Measurements from ENCODE around the gene KBTBD6.
"Not testable (repeated sequence)": the region's sequence is repeated elsewhere in the genome, so short reads cannot be mapped to it uniquely, and the experiment has no call there.

Gene KBTBD6

GRCh38 chr13:41131660-41132511 is 716 bp downstream of the KBTBD6 start:
- DNase-seq (ENCODE audit: low spot score): not testable (repeated sequence)

- DNase-seq (ENCODE audit: low spot score): not testable (repeated sequence)
These were observed 1.4 kb downstream of the KBTBD6 start for GRCh38 chr13:41131189-41131588.

DNA sequence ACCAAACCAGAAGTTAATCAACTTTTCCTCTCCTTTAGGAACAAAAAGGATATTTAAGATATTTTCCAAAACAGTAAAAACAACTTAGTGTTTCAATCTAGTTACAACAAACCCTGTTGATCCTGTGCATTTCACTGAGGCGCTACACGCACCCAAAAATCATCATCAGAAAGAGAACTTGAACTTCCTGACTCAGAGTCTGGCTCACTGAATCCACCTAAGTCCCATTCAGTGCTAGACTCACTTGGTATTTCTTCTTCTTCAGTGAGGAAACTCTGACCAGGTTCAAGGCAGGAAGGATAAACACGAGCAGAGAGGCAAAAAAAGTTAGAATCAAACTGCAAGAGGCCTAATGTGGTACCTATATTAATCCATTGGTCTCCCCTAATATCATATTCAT is 2.2 kb downstream of the KBTBD6 start:
- peak; percentile 17 for DNase-seq (ENCODE audit: low spot score)

GRCh38 chr13:41127701-41128100 is 4.9 kb downstream of the KBTBD6 start:
- no peak for DNase-seq (ENCODE audit: low spot score)

DNA sequence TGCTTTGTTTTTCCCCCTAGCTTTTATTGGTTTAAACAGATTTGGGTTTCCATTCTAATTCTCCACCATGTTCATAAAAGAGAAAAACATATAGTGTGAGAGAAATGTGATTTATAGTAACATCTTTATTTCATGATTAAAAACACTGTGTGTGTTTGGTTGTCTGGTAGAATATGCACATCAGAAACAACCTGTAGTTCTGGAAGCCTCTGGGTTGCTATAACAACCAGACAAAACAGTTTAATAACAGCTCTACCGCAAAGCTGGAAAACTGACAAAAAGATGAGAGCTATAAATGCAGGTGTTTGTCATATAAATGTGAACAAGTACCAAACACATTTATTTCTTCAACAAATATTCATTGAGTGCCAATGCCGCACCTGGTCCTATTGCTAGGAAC is 9.8 kb downstream of the KBTBD6 start:
- DNase-seq (ENCODE audit: low spot score): peak; percentile 54

GRCh38 chr13:41117869-41118268 is 14.7 kb downstream of the KBTBD6 start:
- DNase-seq (ENCODE audit: low spot score): no peak

DNA sequence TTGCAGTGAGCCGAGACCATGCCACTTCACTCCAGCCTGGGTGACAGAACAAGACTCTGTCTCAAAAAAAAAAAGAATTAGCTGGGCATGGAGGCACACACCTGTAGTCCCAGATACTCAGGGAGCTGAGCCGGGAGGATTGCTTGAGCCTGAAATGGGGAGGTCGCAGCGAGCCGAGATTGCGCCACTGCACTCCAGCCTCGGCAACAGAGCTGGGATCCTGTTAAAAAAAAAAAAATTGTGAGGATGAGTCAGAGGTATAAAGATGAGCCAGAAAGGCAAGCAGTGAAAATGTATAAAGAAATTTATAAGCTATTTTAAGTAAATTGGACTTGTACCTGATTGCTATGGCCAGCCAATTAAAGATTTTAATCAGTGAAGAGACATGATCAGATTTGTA is 21.1 kb downstream of the KBTBD6 start:
- DNase-seq (ENCODE audit: low spot score): no peak

DNA sequence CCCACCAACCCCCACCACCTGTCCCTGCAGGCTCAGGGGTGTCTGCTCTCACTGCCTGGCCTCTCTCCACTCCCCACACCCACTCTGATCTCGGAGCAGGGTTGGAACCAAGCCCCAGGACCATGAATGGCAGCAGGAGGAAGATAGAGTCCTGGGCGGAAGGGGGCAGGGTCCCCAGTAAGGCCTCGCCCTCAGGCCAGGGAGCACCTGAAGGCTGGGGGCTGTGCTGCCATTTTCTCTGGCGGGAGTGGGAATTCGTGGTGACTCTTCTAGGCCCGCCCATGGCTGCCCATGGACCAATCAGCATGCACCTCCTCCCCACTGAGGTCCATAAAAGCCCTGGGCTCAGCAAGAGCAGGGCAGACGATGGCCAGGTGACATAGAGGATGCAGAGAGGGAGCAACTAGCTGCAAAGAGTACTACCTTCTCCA is 25.0 kb downstream of the KBTBD6 start:
- no peak for DNase-seq (ENCODE audit: low spot score)

DNA sequence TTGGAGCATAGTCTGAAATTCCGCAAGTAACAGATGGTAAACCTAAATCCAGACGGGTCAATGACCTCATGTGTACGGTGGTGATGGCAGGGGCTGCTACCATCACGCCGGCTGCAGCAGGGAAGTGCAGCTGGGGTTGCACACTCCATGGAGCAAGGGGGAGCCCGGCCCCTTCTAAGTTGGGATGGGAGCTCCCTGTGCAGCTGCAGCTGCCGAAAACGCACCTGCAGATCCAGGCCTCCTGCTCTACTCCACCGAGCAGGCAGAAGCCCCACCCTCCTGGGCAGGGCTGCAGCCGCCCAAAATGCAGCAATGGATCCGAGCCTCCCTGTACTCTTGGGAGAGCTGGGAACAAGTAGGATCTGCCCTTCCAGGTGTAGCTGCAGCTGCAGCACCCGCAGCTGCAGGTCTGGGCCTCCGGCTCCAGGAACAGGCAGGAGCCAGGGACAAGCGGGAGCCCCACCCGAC is 25.5 kb downstream of the KBTBD6 start:
- DNase-seq (ENCODE audit: low spot score): no peak

- no peak for DNase-seq (ENCODE audit: low spot score)
These were observed 32.6 kb downstream of the KBTBD6 start for GRCh38 chr13:41099986-41100385.

GRCh38 chr13:41098761-41099160 is 33.8 kb downstream of the KBTBD6 start:
- no peak for DNase-seq (ENCODE audit: low spot score)

DNA sequence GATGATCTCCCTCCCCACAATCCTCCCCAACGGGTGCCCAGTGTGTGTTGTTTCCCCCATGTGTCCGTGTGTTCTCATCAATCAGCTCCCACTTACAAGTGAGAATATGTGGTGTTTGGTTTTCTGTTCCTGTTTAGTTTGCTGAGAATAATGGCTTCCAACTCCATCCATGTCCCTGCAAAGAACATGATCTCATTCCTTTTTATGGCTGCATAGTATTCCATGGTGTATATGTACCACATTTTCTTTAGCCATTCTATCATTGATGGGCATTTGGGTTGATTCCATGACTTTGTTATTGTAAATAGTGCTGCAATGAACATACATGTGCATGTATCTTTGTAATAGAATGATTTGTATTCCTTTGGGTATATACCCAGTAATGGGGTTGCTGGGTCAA is 36.9 kb downstream of the KBTBD6 start:
- not testable (repeated sequence) for DNase-seq (ENCODE audit: low spot score)

- no peak for DNase-seq (ENCODE audit: low spot score)
These were observed 46.5 kb downstream of the KBTBD6 start for GRCh38 chr13:41085961-41086585.

- no peak for DNase-seq (ENCODE audit: low spot score)
These were observed 52.9 kb downstream of the KBTBD6 start for GRCh38 chr13:41079725-41080124.

Measured in CD4-positive, alpha-beta T cell treated with Interleukin-2 at 100 ng/mL for 4 hours (primary cell).